WTC11 (cell line): Measurements from ENCODE around the gene CDX2. TPM values are rescaled to one million over a fixed set of nuclear protein-coding genes. Genes with fewer than 3 reads are reported as not detected.
"Not testable (repeated sequence)": the region's sequence is repeated elsewhere in the genome, so short reads cannot be mapped to it uniquely, and the experiment has no call there.

Source experiments
- ATAC-seq: fragments of 200-7000 bp; cut with Tn5 transposase; 2 replicates; pipeline ENCODE4 v1.10.0; 2021; ENCODE audit warnings: mild to moderate bottlenecking, moderate library complexity
- CTCF ChIA-PET: fragments of 300-600 bp; sonication (Branson Sonifier 250); formaldehyde crosslinking; loops from one replicate; lab custom pipeline; 2021; ENCODE audit warnings: antibody characterized with exemption; lab: Charles Lee
- POLR2A ChIA-PET: fragments of 350-600 bp; sonication (Branson Sonifier 250); formaldehyde crosslinking; loops from one replicate; lab custom pipeline; 2021; ENCODE audit warnings: antibody characterized with exemption; lab: Charles Lee
- DNase-seq: peaks from one replicate; pipeline ENCODE4 v3.0.0; 2021; ENCODE audit warnings: low spot score
- H3K27ac Mint-ChIP-seq: 2 replicates; pipeline ENCODE4 v1.8.0; 2021; ENCODE audit warnings: mixed read lengths
- H3K27me3 Mint-ChIP-seq: 2 replicates; pipeline ENCODE4 v1.8.0; 2021; ENCODE audit warnings: low read depth, mild to moderate bottlenecking, moderate library complexity, mixed read lengths
- H3K36me3 Mint-ChIP-seq: 2 replicates; pipeline ENCODE4 v1.8.0; 2021; ENCODE audit warnings: mixed read lengths
- H3K4me1 Mint-ChIP-seq: 2 replicates; pipeline ENCODE4 v1.8.0; 2022; ENCODE audit warnings: mixed read lengths
- H3K4me3 Mint-ChIP-seq: 2 replicates; pipeline ENCODE4 v1.8.0; 2021; ENCODE audit warnings: mild to moderate bottlenecking, moderate library complexity, mixed read lengths
- H3K9me3 Mint-ChIP-seq: 2 replicates; pipeline ENCODE4 v1.8.0; 2021; ENCODE audit warnings: mixed read lengths
- AFF4 ChIP-seq: sonication (generic); formaldehyde crosslinking; IDR thresholded peaks from 2 replicates; pipeline ENCODE4 v1.8.1; 2023; ENCODE audit warnings: mild to moderate bottlenecking, missing genetic modification reagents, borderline replicate concordance
- ATF2 ChIP-seq: sonication (generic); formaldehyde crosslinking; IDR thresholded peaks from 2 replicates; pipeline ENCODE4 v1.8.1; 2022; ENCODE audit warnings: low read depth, missing genetic modification reagents, borderline replicate concordance
- E2F5 ChIP-seq: sonication (generic); formaldehyde crosslinking; IDR thresholded peaks from 2 replicates; pipeline ENCODE4 v1.8.1; 2022; ENCODE audit warnings: mild to moderate bottlenecking, moderate library complexity, missing genetic modification reagents
- NFATC4 ChIP-seq: fragments of 250-450 bp; sonication (Bioruptor Pico); IDR thresholded peaks from 2 replicates; pipeline ENCODE4 v1.9.0; 2021; ENCODE audit warnings: mild to moderate bottlenecking
- NFE2L1 ChIP-seq: sonication (generic); formaldehyde crosslinking; IDR thresholded peaks from 2 replicates; pipeline ENCODE4 v1.8.1; 2023; ENCODE audit warnings: missing genetic modification reagents
- NR1H2 ChIP-seq: sonication (generic); formaldehyde crosslinking; IDR thresholded peaks from 2 replicates; pipeline ENCODE4 v1.9.0; 2021; ENCODE audit warnings: mild to moderate bottlenecking, moderate library complexity, missing genetic modification reagents
- PRDM15 ChIP-seq: sonication (generic); formaldehyde crosslinking; IDR thresholded peaks from 2 replicates; pipeline ENCODE4 v1.8.0; 2022; ENCODE audit warnings: missing genetic modification reagents
- PREB ChIP-seq: sonication (generic); formaldehyde crosslinking; IDR thresholded peaks from 2 replicates; pipeline ENCODE4 v1.8.1; 2022; ENCODE audit warnings: mild to moderate bottlenecking, missing genetic modification reagents, moderate library complexity, borderline replicate concordance
- TCF7 ChIP-seq: sonication (generic); formaldehyde crosslinking; IDR thresholded peaks from 2 replicates; pipeline ENCODE4 v1.8.0; 2022; ENCODE audit warnings: mild to moderate bottlenecking, low read depth, missing genetic modification reagents, moderate library complexity
- ZNF671 ChIP-seq: fragments of 250-450 bp; sonication (Bioruptor Pico); IDR thresholded peaks from 2 replicates; pipeline ENCODE4 v1.8.0; 2021; ENCODE audit warnings: mild to moderate bottlenecking
- total RNA-seq: library from RNA; stranded (reverse); gene quantifications from 3 replicates; pipeline ENCODE4 v1.2.3, GENCODE V29; 2021
- TF ChIP-seq, protein P1 (sequence below): sonication (generic); formaldehyde crosslinking; IDR thresholded peaks from 2 replicates; pipeline ENCODE4 v1.8.0; 2022; ENCODE audit warnings: mild to moderate bottlenecking, missing genetic modification reagents
- TF ChIP-seq, protein P2 (sequence below): fragments of 250-450 bp; sonication (Bioruptor Pico); IDR thresholded peaks from 2 replicates; pipeline ENCODE4 v1.8.0; 2021; ENCODE audit warnings: mild to moderate bottlenecking

The CDX2 gene
- total RNA-seq, 1 experiment from 2014 or later, result 0.44 TPM

- TF ChIP-seq AFF4 (no peak), TCF7 (CRISPR knock-in tag) (no peak), NFE2L1 (CRISPR knock-in tag) (no peak), PREB (CRISPR knock-in tag) (no peak), NR1H2 (CRISPR knock-in tag) (no peak)
- TF ChIP-seq, all 79 proteins: peak for 0
Measured at GRCh38 chr13:27964741-27965323, 4.3 kb downstream of the CDX2 start (continued).

GRCh38 chr13:27964206-27964605, 4.9 kb downstream of the CDX2 start:
- not testable (repeated sequence) for H3K4me3 Mint-ChIP-seq, DNase-seq, H3K9me3 Mint-ChIP-seq, ATAC-seq, H3K27ac Mint-ChIP-seq, H3K36me3 Mint-ChIP-seq
- ChIA-PET CTCF (interaction anchor here (0.7 to 4.2 kb wide), 4 partner anchors 20 to 602 kb away, joined by 3 to 22 read pairs (median 4); no protein-coding TSS in a partner anchor), POLR2A (interaction anchor here (0.6 kb wide), 2 partner anchors 17 to 416 kb away, joined by 3 read pairs; no protein-coding TSS in a partner anchor)
- H3K27me3 Mint-ChIP-seq, result peaks cover 100% of the 10 kb centered on the region
- peaks cover 59% of the 10 kb centered on the region for H3K4me1 Mint-ChIP-seq

- no peak for DNase-seq
- H3K4me3 Mint-ChIP-seq, result no peak overlapping the region
- no peak overlapping the region for H3K27ac Mint-ChIP-seq
- peaks cover 57% of the 10 kb centered on the region for H3K4me1 Mint-ChIP-seq
- no peak for ATAC-seq
- peaks cover 100% of the 10 kb centered on the region for H3K27me3 Mint-ChIP-seq
- no peaks in the 10 kb centered on the region for H3K36me3 Mint-ChIP-seq
- H3K9me3 Mint-ChIP-seq, result no peaks in the 10 kb centered on the region
- ChIA-PET CTCF (interaction anchor here (1.3 to 3.6 kb wide), 5 partner anchors 10 to 601 kb away, joined by 4 to 46 read pairs (median 10); no protein-coding TSS in a partner anchor), POLR2A (no interaction called here)
- TF ChIP-seq E2F5 (CRISPR knock-in tag) (no peak), NFATC4 (CRISPR knock-in tag) (no peak), PRDM15 (CRISPR knock-in tag) (no peak), ZNF671 (no peak), ATF2 (no peak), PREB (CRISPR knock-in tag) (no peak)
- TF ChIP-seq, protein P1, sequence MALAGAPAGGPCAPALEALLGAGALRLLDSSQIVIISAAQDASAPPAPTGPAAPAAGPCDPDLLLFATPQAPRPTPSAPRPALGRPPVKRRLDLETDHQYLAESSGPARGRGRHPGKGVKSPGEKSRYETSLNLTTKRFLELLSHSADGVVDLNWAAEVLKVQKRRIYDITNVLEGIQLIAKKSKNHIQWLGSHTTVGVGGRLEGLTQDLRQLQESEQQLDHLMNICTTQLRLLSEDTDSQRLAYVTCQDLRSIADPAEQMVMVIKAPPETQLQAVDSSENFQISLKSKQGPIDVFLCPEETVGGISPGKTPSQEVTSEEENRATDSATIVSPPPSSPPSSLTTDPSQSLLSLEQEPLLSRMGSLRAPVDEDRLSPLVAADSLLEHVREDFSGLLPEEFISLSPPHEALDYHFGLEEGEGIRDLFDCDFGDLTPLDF, result no peak
- TF ChIP-seq, protein P2, sequence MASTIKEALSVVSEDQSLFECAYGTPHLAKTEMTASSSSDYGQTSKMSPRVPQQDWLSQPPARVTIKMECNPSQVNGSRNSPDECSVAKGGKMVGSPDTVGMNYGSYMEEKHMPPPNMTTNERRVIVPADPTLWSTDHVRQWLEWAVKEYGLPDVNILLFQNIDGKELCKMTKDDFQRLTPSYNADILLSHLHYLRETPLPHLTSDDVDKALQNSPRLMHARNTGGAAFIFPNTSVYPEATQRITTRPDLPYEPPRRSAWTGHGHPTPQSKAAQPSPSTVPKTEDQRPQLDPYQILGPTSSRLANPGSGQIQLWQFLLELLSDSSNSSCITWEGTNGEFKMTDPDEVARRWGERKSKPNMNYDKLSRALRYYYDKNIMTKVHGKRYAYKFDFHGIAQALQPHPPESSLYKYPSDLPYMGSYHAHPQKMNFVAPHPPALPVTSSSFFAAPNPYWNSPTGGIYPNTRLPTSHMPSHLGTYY (CRISPR knock-in tag), result no peak
Measured at GRCh38 chr13:27963491-27963890, 5.6 kb downstream of the CDX2 start.
